Ishikawa (cell line): ENCODE measurements around the gene CADM2.

ENCODE experiments used
- CEBPB ChIP-seq: IDR thresholded peaks from 2 replicates; pipeline ENCODE4 v1.6.1; 2012
- CREB1 ChIP-seq: IDR thresholded peaks from 2 replicates; pipeline ENCODE4 v1.6.1; 2012; ENCODE audit warnings: low read depth
- EGR1 ChIP-seq: IDR thresholded peaks from 2 replicates; pipeline ENCODE4 v1.6.1; 2012
- EP300 ChIP-seq: IDR thresholded peaks from 2 replicates; pipeline ENCODE4 v1.6.1; 2012; ENCODE audit warnings: borderline replicate concordance
- FOXM1 ChIP-seq: IDR thresholded peaks from 2 replicates; pipeline ENCODE4 v1.6.1; 2012; ENCODE audit warnings: low read depth, borderline replicate concordance
- MAX ChIP-seq: IDR thresholded peaks from 2 replicates; pipeline ENCODE4 v1.6.1; 2012
- NFIC ChIP-seq: IDR thresholded peaks from 2 replicates; pipeline ENCODE4 v1.6.1; 2012
- RAD21 ChIP-seq: IDR thresholded peaks from 2 replicates; pipeline ENCODE4 v1.6.1; 2012; ENCODE audit warnings: low read depth
- TAF1 ChIP-seq: IDR thresholded peaks from 2 replicates; pipeline ENCODE4 v1.6.1; 2012; ENCODE audit warnings: low read depth, mild to moderate bottlenecking
- TCF12 ChIP-seq: IDR thresholded peaks from 2 replicates; pipeline ENCODE4 v1.6.1; 2012; ENCODE audit warnings: low read depth
- TEAD4 ChIP-seq: IDR thresholded peaks from 2 replicates; pipeline ENCODE4 v1.6.1; 2012
- YY1 ChIP-seq: IDR thresholded peaks from 2 replicates; pipeline ENCODE4 v1.6.1; 2012; ENCODE audit warnings: low read depth
- ZBTB7A ChIP-seq: IDR thresholded peaks from 2 replicates; pipeline ENCODE4 v1.6.1; 2012; ENCODE audit warnings: low read depth
- TF ChIP-seq, protein P1 (sequence below): IDR thresholded peaks from 2 replicates; pipeline ENCODE4 v1.6.1; 2012; ENCODE audit warnings: low read depth, mild to moderate bottlenecking
- TF ChIP-seq, protein P2 (sequence below): IDR thresholded peaks from 2 replicates; pipeline ENCODE4 v1.6.1; 2012

Gene CADM2

DNA sequence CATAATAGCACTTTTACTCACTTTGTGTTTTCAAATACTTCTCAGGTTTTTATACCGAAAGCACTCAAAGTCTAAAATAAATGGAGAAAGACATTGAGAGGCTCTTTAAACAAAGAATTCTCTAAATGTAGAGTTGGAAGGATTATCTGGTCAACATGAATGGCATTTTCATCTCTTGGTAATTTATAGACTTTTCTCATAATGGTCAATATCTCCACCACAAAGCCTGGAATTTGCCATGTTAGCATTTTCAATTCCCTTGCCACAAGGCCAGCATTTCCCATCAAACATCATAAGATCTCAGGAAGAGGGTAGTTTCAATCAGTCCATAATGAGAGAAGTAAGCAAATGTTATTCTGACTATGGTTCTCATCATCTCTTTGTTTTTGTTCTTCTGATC lies 293.0 kb downstream of the CADM2 start:
- TF ChIP-seq MAX = no peak
- TF ChIP-seq, protein P1, sequence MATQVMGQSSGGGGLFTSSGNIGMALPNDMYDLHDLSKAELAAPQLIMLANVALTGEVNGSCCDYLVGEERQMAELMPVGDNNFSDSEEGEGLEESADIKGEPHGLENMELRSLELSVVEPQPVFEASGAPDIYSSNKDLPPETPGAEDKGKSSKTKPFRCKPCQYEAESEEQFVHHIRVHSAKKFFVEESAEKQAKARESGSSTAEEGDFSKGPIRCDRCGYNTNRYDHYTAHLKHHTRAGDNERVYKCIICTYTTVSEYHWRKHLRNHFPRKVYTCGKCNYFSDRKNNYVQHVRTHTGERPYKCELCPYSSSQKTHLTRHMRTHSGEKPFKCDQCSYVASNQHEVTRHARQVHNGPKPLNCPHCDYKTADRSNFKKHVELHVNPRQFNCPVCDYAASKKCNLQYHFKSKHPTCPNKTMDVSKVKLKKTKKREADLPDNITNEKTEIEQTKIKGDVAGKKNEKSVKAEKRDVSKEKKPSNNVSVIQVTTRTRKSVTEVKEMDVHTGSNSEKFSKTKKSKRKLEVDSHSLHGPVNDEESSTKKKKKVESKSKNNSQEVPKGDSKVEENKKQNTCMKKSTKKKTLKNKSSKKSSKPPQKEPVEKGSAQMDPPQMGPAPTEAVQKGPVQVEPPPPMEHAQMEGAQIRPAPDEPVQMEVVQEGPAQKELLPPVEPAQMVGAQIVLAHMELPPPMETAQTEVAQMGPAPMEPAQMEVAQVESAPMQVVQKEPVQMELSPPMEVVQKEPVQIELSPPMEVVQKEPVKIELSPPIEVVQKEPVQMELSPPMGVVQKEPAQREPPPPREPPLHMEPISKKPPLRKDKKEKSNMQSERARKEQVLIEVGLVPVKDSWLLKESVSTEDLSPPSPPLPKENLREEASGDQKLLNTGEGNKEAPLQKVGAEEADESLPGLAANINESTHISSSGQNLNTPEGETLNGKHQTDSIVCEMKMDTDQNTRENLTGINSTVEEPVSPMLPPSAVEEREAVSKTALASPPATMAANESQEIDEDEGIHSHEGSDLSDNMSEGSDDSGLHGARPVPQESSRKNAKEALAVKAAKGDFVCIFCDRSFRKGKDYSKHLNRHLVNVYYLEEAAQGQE = no peak
- no peak for TF ChIP-seq TCF12
- TF ChIP-seq TEAD4 = no peak

- TF ChIP-seq RAD21 = no peak
- TF ChIP-seq, protein P2, sequence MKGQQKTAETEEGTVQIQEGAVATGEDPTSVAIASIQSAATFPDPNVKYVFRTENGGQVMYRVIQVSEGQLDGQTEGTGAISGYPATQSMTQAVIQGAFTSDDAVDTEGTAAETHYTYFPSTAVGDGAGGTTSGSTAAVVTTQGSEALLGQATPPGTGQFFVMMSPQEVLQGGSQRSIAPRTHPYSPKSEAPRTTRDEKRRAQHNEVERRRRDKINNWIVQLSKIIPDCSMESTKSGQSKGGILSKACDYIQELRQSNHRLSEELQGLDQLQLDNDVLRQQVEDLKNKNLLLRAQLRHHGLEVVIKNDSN = no peak
- no peak for TF ChIP-seq MAX
- no peak for TF ChIP-seq TEAD4
- TF ChIP-seq NFIC = no peak
- no peak for TF ChIP-seq TAF1
- no peak for TF ChIP-seq EGR1
- no peak for TF ChIP-seq YY1
- TF ChIP-seq, protein P1 = no peak
- no peak for TF ChIP-seq TCF12
- no peak for TF ChIP-seq FOXM1
Measured at GRCh38 chr3:85252686-85253085, 293.9 kb downstream of the CADM2 start.

DNA sequence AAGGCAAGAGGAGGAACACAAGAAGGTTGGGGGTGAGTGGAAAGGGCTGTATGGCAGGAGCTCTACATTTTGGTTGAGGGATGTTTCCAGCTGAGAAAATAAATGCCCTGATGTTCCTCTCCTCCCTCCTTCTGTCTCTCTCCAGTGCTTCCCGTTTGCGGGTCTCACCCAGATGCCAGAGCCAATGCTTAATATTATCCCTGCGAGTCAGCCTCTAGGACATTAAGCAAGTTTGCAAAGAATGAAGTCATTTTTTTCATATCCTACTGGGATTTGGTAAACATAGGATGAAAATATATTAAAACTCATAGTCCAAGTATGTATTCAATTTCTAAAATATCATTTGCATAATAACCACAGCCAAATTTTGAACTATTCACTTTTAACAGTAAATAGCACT lies 295.9 kb downstream of the CADM2 start:
- TF ChIP-seq, protein P2 = no peak
- TF ChIP-seq CREB1 = no peak

DNA sequence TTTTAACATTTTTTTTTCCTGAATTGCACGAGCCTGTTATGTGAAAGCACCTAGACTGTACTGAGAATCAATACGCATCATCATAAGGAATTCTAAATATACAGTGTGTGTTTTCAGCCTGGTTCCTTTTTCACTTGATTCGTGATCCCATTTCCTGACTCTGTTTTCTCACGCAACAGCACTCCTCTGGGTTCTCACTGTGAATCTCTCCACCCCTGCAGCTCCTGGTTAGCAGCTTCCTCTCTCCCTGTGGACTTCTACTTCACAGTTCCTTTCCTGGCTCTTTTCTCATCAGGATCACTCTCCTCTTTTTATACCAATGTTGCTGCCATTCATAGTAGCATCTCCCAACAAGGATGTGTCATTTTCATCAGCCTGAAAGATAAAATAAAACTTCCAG lies 297.2 kb downstream of the CADM2 start:
- no peak for TF ChIP-seq RAD21
- no peak for TF ChIP-seq EGR1
- no peak for TF ChIP-seq FOXM1
- no peak for TF ChIP-seq NFIC
- TF ChIP-seq TCF12 = no peak
- TF ChIP-seq ZBTB7A = no peak
- TF ChIP-seq MAX = no peak
- TF ChIP-seq CREB1 = no peak
- TF ChIP-seq, protein P2 = no peak

- no peak for TF ChIP-seq TAF1
- TF ChIP-seq, protein P2 = no peak
- TF ChIP-seq CREB1 = no peak
- TF ChIP-seq CEBPB = no peak
- no peak for TF ChIP-seq RAD21
- no peak for TF ChIP-seq ZBTB7A
- TF ChIP-seq MAX = no peak
- TF ChIP-seq EGR1 = no peak
- no peak for TF ChIP-seq TCF12
- TF ChIP-seq, protein P1 = no peak
- no peak for TF ChIP-seq NFIC
- TF ChIP-seq EP300 = no peak
- TF ChIP-seq FOXM1 = no peak
Measured at GRCh38 chr3:85258326-85258725, 299.5 kb downstream of the CADM2 start.
